BE2C (cell line): ENCODE data around the gene POU4F1.
A peak's percentile ranks its signal among the peaks of the same experiment; 100 is the strongest.

ENCODE experiments used
- DNase-seq: peaks from one replicate; pipeline ENCODE4 v3.0.0-alpha.2; 2020
- H3K27me3 ChIP-seq: fragments of 250-450 bp; sonication (Bioruptor Pico); 2 replicates; pipeline ENCODE4 v1.5.1; 2020; ENCODE audit warnings: mild to moderate bottlenecking
- H3K36me3 ChIP-seq: fragments of 250-450 bp; sonication (Bioruptor Pico); 2 replicates; pipeline ENCODE4 v1.5.1; 2020; ENCODE audit warnings: mild to moderate bottlenecking
- H3K4me1 ChIP-seq: fragments of 250-450 bp; sonication (Bioruptor Pico); 2 replicates; pipeline ENCODE4 v1.5.1; 2020
- H3K4me3 ChIP-seq: 2 replicates; pipeline ENCODE4 v1.5.1; 2011; ENCODE audit warnings: low read depth, low read length
- H3K9me3 ChIP-seq: fragments of 250-450 bp; sonication (Bioruptor Pico); 2 replicates; pipeline ENCODE4 v1.5.1; 2020
- CTCF ChIP-seq: IDR thresholded peaks from 2 replicates; pipeline ENCODE4 v1.5.1; 2012; ENCODE audit warnings: mild to moderate bottlenecking, low read depth, low read length

POU4F1 gene

GRCh38 chr13:78598966-78599644 is 4.2 kb downstream of the POU4F1 start:
- no peaks in the 10 kb centered on the region; the same call in 1 of the 2 replicates for H3K4me1 ChIP-seq
- no peak overlapping the region for H3K4me3 ChIP-seq
- no peak for TF ChIP-seq CTCF
- H3K9me3 ChIP-seq, result 0 out of 2 replicates have a peak, but pooled peaks cover 2% of the 10 kb centered on the region
- H3K36me3 ChIP-seq, result no peaks in the 10 kb centered on the region
- no peak for DNase-seq
- peaks cover 97% of the 10 kb centered on the region for H3K27me3 ChIP-seq

- H3K27me3 ChIP-seq, result peaks cover 97% of the 10 kb centered on the region
- DNase-seq, result no peak
- no peaks in the 10 kb centered on the region; the same call in 1 of the 2 replicates for H3K4me1 ChIP-seq
- H3K36me3 ChIP-seq, result no peaks in the 10 kb centered on the region
- H3K9me3 ChIP-seq, result 0 out of 2 replicates have a peak, but pooled peaks cover 2% of the 10 kb centered on the region
- H3K4me3 ChIP-seq, result no peak overlapping the region
- no peak for TF ChIP-seq CTCF
Measured at GRCh38 chr13:78598116-78598781, 5.1 kb downstream of the POU4F1 start.

- H3K4me3 ChIP-seq, result no peak overlapping the region
- TF ChIP-seq CTCF, result no peak
- peaks cover 97% of the 10 kb centered on the region for H3K27me3 ChIP-seq
- H3K4me1 ChIP-seq, result no peaks in the 10 kb centered on the region; the same call in 1 of the 2 replicates
- 0 out of 2 replicates have a peak, but pooled peaks cover 2% of the 10 kb centered on the region for H3K9me3 ChIP-seq
- DNase-seq, result no peak
- no peaks in the 10 kb centered on the region for H3K36me3 ChIP-seq
Measured at GRCh38 chr13:78597602-78597932, 5.8 kb downstream of the POU4F1 start.

GRCh38 chr13:78596736-78597601 is 6.4 kb downstream of the POU4F1 start:
- TF ChIP-seq CTCF, result no peak
- DNase-seq, result no peak
- Histone ChIP-seq H3K36me3 (no peaks in the 10 kb centered on the region), H3K4me3 (peak overlapping the region; percentile 57), H3K27me3 (peaks cover 98% of the 10 kb centered on the region), H3K9me3 (0 out of 2 replicates have a peak, but pooled peaks cover 2% of the 10 kb centered on the region), H3K4me1 (no peaks in the 10 kb centered on the region; the same call in 1 of the 2 replicates)

- peaks cover 98% of the 10 kb centered on the region for H3K27me3 ChIP-seq
- no peaks in the 10 kb centered on the region for H3K36me3 ChIP-seq
- H3K4me3 ChIP-seq, result peak overlapping the region; percentile 57
- no peaks in the 10 kb centered on the region; the same call in 1 of the 2 replicates for H3K4me1 ChIP-seq
- 0 out of 2 replicates have a peak, but pooled peaks cover 2% of the 10 kb centered on the region for H3K9me3 ChIP-seq
- peak; percentile 42 for DNase-seq
- no peak for TF ChIP-seq CTCF
Measured at GRCh38 chr13:78596399-78596735, 7.0 kb downstream of the POU4F1 start.
